ENCODE results near the gene CELF2. TPM values are rescaled to one million over a fixed set of nuclear protein-coding genes. Genes with fewer than 3 reads are reported as not detected.

Gene CELF2
- polyA plus RNA-seq, 1 experiment, result 24.7 TPM

DNA sequence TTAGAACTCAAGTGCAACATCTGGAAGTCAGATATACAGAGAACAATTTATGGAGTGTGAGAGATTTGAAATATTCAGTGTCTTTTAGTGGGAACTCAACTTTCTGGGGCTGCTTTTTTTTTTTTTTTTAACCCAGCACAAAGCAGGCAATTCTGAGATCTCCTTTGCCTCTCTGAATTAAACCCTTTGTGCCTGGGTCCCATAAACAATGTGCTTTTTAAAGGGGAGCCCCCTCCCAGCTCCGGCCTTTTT is 146.8 kb downstream of the CELF2 start:
- peaks cover 4% of the 10 kb centered on the region for H3K9me3 ChIP-seq (ENCODE audit: control insufficient read depth, insufficient read depth, low read length)
- H3K27ac ChIP-seq (ENCODE audit: low read depth, low read length), result no peak overlapping the region
- no peak for DNase-seq (ENCODE audit: low read depth, low spot score)
- H3K27me3 ChIP-seq (ENCODE audit: control insufficient read depth, insufficient read depth, low read length), result peaks cover 5% of the 10 kb centered on the region
- CTCF ChIA-PET, result interaction anchor here (0.8 kb wide), 1 partner anchor 106 kb away, joined by 3 read pairs; no protein-coding TSS in a partner anchor
- TF ChIP-seq, protein P1, sequence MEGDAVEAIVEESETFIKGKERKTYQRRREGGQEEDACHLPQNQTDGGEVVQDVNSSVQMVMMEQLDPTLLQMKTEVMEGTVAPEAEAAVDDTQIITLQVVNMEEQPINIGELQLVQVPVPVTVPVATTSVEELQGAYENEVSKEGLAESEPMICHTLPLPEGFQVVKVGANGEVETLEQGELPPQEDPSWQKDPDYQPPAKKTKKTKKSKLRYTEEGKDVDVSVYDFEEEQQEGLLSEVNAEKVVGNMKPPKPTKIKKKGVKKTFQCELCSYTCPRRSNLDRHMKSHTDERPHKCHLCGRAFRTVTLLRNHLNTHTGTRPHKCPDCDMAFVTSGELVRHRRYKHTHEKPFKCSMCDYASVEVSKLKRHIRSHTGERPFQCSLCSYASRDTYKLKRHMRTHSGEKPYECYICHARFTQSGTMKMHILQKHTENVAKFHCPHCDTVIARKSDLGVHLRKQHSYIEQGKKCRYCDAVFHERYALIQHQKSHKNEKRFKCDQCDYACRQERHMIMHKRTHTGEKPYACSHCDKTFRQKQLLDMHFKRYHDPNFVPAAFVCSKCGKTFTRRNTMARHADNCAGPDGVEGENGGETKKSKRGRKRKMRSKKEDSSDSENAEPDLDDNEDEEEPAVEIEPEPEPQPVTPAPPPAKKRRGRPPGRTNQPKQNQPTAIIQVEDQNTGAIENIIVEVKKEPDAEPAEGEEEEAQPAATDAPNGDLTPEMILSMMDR (IDR thresholded peaks at IDR 0.05; ENCODE audit: low read depth, low read length), result no peak
- POLR2A ChIA-PET, result interaction anchor here (0.7 to 1.6 kb wide), 3 partner anchors 9 to 562 kb away, joined by 4 to 6 read pairs (median 5); no protein-coding TSS in a partner anchor
- H3K4me3 ChIP-seq (ENCODE audit: low read depth, low read length), result peak overlapping the region; percentile 71

DNA sequence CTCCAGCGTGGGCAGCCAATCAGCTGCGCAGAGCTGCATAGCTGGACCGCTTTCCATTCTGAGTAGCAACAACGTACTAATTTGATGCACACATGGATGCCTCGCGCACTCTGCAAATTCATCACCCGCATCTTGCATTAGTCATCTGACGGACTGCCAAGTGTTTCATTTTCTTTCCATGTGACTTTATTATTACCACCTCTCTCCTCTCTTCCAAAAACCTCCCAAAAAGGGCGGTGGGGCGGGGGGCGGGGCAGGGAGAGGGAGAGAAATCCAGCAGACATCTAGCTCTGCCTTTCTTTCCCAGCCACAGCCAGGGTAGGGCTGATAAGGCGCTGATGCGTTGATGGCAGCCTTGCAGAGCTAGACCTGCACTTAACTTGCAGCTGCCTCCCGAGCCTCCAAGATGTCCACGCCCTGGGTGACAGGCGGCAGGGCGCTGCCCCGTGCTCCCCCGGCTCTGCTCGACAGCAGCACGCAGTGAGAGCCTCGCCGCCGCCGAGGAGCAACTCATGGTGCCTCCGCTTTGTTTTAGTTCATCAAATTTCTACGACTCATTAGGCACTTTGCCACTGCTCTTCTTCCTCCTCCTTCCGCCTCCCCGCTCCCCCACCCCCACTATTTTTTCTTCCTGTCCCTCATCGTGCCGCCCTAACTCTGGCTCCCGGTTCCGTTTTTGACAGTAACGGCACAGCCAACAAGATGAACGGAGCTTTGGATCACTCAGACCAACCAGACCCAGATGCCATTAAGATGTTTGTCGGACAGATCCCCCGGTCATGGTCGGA is 147.3 kb downstream of the CELF2 start:
- H3K27ac ChIP-seq (ENCODE audit: low read depth, low read length), result peak overlapping the region; percentile 31
- TF ChIP-seq, protein P1 (IDR thresholded peaks at IDR 0.05; ENCODE audit: low read depth, low read length), result no peak
- H3K4me3 ChIP-seq (ENCODE audit: low read depth, low read length), result peak overlapping the region; percentile 71
- POLR2A ChIA-PET, result interaction anchor here (0.5 to 1.6 kb wide), 4 partner anchors 10 to 228 kb away, joined by 3 to 6 read pairs (median 4); no protein-coding TSS in a partner anchor
- DNase-seq (ENCODE audit: low read depth, low spot score), result peak; percentile 63
- CTCF ChIA-PET, result interaction anchor here (0.7 to 1.4 kb wide), 6 partner anchors 14 to 1175 kb away, joined by 3 to 8 read pairs (median 5); no protein-coding TSS in a partner anchor
- peaks cover 5% of the 10 kb centered on the region for H3K27me3 ChIP-seq (ENCODE audit: control insufficient read depth, insufficient read depth, low read length)
- peaks cover 4% of the 10 kb centered on the region for H3K9me3 ChIP-seq (ENCODE audit: control insufficient read depth, insufficient read depth, low read length)

DNA sequence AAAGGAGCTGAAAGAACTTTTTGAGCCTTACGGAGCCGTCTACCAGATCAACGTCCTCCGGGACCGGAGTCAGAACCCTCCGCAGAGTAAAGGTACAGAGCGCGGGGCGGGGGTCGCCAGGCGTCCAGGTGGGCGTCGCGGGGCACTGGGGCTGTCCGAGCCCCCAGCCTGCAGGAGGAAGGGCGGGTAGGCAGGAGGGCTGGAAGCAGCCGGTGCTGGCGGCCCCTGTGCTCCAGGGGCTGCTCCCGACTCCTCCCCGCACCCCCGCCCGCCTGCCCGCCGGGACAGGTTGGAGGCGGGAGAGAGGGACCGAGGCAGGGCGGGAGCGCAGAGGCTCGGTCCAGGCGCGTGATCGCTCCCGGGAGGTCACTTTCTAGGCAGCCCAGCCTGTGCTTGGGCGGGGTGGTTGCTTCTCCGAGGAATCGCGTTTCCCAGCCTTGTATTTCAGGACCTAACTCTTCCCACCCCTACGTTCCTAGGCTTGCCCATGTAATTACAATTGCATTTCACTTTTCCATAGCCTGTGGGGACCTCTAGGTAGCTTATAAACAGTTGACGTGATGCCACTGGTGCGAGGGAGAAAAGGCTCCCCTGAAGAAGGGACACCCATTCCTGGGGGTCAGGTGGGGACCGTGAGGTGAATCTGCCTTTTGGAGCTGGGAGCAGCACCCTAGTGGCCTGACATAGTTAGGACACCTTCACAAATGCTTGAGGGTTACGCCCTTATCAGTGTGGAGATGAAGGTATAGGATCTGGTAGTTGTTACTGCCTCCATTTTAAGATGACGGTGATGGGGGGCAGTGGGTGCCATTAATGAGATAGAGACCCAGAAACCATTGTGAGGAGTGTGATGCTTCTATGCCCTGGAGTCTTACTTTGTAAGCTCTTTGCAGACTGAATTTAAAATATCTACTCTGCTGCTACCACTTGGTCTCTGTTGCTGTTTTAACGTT is 148.2 kb downstream of the CELF2 start:
- ChIA-PET CTCF (interaction anchor here (0.6 to 1.4 kb wide), 7 partner anchors 13 to 1405 kb away, joined by 3 to 8 read pairs (median 3); no protein-coding TSS in a partner anchor), POLR2A (interaction anchor here (0.5 to 1.2 kb wide), 2 partner anchors 11 to 229 kb away, joined by 3 to 4 read pairs; no protein-coding TSS in a partner anchor)
- peak overlapping the region; percentile 71 for H3K4me3 ChIP-seq (ENCODE audit: low read depth, low read length)
- TF ChIP-seq, protein P1 (IDR thresholded peaks at IDR 0.05; ENCODE audit: low read depth, low read length), result peak; percentile 62
- H3K27ac ChIP-seq (ENCODE audit: low read depth, low read length), result peak overlapping the region; percentile 31
- DNase-seq (ENCODE audit: low read depth, low spot score), result no peak
- H3K9me3 ChIP-seq (ENCODE audit: control insufficient read depth, insufficient read depth, low read length), result peaks cover 4% of the 10 kb centered on the region
- H3K27me3 ChIP-seq (ENCODE audit: control insufficient read depth, insufficient read depth, low read length), result peaks cover 5% of the 10 kb centered on the region

DNA sequence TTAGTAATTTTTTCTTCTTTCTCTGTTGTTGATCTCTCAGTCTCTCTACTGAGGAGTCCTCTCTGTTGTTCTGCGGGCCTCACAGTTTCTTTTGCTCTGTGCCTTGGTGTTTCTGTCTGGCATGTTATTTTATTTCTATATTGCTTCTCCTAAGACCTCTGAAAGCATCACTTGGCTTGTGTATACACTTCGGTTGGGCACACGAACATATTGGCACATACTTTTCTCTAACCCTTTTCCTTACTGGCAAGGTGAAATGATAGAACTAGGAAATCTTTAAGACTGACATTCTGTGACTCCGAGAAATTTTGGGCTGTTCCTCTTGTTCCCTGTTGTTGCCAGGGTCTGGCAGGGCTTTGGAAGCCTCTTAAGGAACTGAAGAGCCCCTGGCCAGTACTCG is 148.9 kb downstream of the CELF2 start:
- H3K27ac ChIP-seq (ENCODE audit: low read depth, low read length), result no peak overlapping the region
- ChIA-PET POLR2A (interaction anchor here (1.2 kb wide), 1 partner anchor 12 kb away, joined by 4 read pairs; no protein-coding TSS in a partner anchor), CTCF (interaction anchor here (0.9 to 1.2 kb wide), 2 partner anchors 14 to 103 kb away, joined by 3 read pairs; no protein-coding TSS in a partner anchor)
- peak overlapping the region; percentile 71 for H3K4me3 ChIP-seq (ENCODE audit: low read depth, low read length)
- TF ChIP-seq, protein P1 (IDR thresholded peaks at IDR 0.05; ENCODE audit: low read depth, low read length), result no peak
- H3K9me3 ChIP-seq (ENCODE audit: control insufficient read depth, insufficient read depth, low read length), result peaks cover 4% of the 10 kb centered on the region
- DNase-seq (ENCODE audit: low read depth, low spot score), result no peak
- H3K27me3 ChIP-seq (ENCODE audit: control insufficient read depth, insufficient read depth, low read length), result peaks cover 5% of the 10 kb centered on the region

Measured in AG04450 (cell line).